Stomach (tissue), 4 donors: Measurements from ENCODE around the gene GSG1L.

Experiments
- POLR2A ChIP-seq, 4 donors: fragments of 450-650 bp; IDR thresholded peaks; one replicate each; pipeline ENCODE4 v1.6.1; 2016; ENCODE audit warnings: antibody characterized with exemption in 4 of 4, control low read depth in 2 of 4, mild to moderate bottlenecking in 1 of 4, moderate library complexity in 1 of 4
- TF ChIP-seq, protein P1 (sequence below), 7 experiments: fragments of 450-650 bp in 4 of 7; fragments of 200-600 bp in 3 of 7; sonication (generic) in 3 of 7; IDR thresholded peaks; one replicate each; pipeline ENCODE4 v1.5.1; 2016 to 2019; ENCODE audit warnings: antibody characterized with exemption in 7 of 7, control low read depth in 2 of 7, mild to moderate bottlenecking in 1 of 7

DNA sequence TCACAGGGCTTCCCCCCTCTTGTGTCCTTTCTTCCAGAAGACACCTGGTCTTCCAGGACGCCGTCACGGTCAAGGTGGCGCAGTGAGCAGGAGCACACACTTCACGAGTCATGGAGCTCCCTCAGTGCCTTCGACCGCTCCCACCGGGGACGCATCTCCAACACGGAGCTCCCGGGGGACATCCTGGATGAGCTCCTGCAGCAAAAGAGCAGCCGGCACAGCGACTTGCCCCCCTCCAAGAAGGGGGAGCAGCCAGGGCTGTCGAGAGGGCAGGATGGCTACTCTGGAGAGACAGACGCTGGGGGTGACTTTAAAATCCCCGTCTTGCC, 314.0 kb downstream of the GSG1L start:
- no peak for TF ChIP-seq POLR2A (IDR thresholded peaks at IDR 0.05)
- TF ChIP-seq, protein P1, sequence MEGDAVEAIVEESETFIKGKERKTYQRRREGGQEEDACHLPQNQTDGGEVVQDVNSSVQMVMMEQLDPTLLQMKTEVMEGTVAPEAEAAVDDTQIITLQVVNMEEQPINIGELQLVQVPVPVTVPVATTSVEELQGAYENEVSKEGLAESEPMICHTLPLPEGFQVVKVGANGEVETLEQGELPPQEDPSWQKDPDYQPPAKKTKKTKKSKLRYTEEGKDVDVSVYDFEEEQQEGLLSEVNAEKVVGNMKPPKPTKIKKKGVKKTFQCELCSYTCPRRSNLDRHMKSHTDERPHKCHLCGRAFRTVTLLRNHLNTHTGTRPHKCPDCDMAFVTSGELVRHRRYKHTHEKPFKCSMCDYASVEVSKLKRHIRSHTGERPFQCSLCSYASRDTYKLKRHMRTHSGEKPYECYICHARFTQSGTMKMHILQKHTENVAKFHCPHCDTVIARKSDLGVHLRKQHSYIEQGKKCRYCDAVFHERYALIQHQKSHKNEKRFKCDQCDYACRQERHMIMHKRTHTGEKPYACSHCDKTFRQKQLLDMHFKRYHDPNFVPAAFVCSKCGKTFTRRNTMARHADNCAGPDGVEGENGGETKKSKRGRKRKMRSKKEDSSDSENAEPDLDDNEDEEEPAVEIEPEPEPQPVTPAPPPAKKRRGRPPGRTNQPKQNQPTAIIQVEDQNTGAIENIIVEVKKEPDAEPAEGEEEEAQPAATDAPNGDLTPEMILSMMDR (IDR thresholded peaks at IDR 0.05) = no peak
